H54 (cell line): ENCODE data around the gene LETM1.

Experiments used
- DNase-seq: peaks from one replicate; pipeline ENCODE4 v3.0.0; 2011; ENCODE audit warnings: low spot score, mixed read lengths; ENCODE audit not compliant: insufficient read length
- FAIRE-seq: peaks from 3 replicates; lab custom pipeline; 2011; peaks lifted over from hg19 to GRCh38; lab: Jason Lieb, UNC
- POLR2A ChIP-seq: IDR thresholded peaks from 2 replicates; pipeline ENCODE4 v1.6.1; 2011; ENCODE audit warnings: low read depth, mild to moderate bottlenecking, low read length

Gene LETM1

GRCh38 chr4:1777822-1778641 is 77.9 kb downstream of the LETM1 start:
- no peak for TF ChIP-seq POLR2A
- DNase-seq (peak; percentile 75), FAIRE-seq (no peak)

- DNase-seq (no peak), FAIRE-seq (no peak)
- TF ChIP-seq POLR2A: no peak
Observed at GRCh38 chr4:1776521-1777161, 79.3 kb downstream of the LETM1 start.

DNA sequence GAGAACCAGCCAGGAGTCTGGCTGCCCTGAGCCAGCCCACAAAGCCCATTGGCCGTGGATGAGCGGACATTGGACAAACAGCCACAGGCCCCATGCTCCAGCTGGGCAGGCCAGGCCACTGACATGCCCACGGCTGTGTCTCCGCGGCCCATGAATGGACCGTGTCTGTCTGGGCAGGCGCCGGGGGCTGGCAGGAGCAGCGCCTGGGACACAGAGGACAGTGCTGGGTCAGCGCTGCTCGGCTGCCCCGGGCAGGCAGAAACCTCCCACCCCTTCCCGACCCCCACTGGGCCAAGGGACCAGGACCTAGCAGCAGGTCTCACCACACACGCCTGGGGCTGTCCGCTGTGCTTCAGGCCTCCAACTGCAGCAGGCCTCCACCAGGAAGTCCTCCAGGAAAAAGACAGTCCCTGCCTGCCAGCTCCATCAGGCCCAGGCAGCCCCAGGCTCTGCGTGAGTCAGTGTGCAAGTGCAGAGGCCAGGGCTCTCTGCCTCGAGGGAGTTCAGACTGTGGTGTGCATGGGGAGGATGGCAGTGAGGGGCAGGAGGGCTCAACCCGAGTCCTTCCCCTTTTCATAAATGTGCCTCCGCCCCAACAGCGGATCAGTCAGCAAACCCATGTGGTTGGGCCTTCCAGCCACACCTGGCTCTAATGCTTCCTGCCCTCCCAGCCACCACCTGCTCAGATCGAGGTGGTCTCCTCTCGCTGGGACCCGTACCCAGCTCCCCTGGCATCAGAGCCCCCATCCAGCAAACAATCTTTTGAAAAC is 80.0 kb downstream of the LETM1 start:
- no peak for TF ChIP-seq POLR2A
- FAIRE-seq (no peak), DNase-seq (peak; percentile 77)

- TF ChIP-seq POLR2A: no peak
- no peak for DNase-seq
- FAIRE-seq: no peak
Observed at GRCh38 chr4:1773754-1774153, 82.2 kb downstream of the LETM1 start.

- no peak for DNase-seq
- TF ChIP-seq POLR2A: no peak
- no peak for FAIRE-seq
Observed at GRCh38 chr4:1772853-1773538, 83.0 kb downstream of the LETM1 start.

GRCh38 chr4:1771555-1772305 is 84.2 kb downstream of the LETM1 start:
- DNase-seq (no peak), FAIRE-seq (no peak)
- no peak for TF ChIP-seq POLR2A

- DNase-seq: no peak
- TF ChIP-seq POLR2A: no peak
- no peak for FAIRE-seq
Observed at GRCh38 chr4:1770791-1771231, 85.1 kb downstream of the LETM1 start.

GRCh38 chr4:1770245-1770644 is 85.7 kb downstream of the LETM1 start:
- FAIRE-seq: no peak
- no peak for DNase-seq
- no peak for TF ChIP-seq POLR2A

DNA sequence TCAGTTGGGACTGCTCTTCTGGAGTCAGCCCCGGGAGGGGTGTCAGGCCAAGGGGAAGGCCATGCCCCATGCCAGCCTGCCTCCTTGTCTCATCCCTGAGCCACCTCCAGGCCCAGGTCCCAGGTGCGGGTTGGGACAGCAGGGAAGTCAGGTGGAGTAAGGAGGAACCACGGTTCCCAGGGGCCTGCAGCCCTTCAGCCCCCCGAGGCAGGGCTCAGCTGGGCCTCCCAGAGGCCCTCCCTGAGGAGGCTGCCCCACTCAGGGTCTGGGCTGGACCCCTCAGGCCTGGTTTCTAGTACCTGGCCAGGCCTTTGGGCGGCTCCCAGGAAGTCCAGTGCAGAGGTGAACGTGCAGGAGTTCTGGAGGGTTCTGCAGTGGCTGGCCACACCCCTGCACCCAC is 86.3 kb downstream of the LETM1 start:
- TF ChIP-seq POLR2A: no peak
- no peak for FAIRE-seq
- no peak for DNase-seq

DNA sequence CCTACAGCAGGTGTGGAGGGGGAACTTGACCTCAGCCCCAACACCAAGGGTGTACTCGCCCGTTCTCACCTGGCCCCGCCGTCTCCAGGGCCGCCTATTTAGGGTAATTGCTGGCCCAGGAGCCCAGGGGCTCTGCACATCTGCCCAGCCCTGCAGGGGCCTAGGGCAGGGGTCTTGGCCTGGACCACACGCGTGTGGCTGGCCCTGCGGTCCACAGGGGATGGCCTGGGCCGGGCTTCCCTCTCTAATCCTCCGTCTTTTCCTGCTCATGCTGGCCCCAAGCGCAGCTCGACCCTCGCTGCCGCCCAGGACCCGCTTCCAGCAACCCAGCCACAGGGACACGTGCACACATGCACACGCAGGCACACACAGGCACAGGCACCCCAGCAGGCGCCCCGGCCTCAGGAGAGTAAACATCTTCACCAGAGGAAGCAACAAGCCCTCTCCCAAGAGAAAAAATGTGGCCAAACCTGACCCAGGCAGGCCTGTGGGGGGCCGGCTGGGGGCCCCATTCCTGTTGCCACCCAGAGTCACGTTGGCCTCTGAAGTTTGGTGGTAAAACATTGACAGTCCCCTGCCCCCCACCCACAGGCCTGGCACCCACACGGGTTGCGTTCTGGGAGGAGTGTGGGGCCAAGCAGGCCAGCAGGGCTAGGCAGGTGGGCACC is 87.5 kb downstream of the LETM1 start:
- no peak for DNase-seq
- no peak for FAIRE-seq
- no peak for TF ChIP-seq POLR2A

GRCh38 chr4:1767770-1768366 is 88.1 kb downstream of the LETM1 start:
- DNase-seq (no peak), FAIRE-seq (no peak)
- no peak for TF ChIP-seq POLR2A
